ENCODE data around the gene ACER3.

- TF ChIP-seq CTCF (IDR thresholded peaks at IDR 0.05; ENCODE audit: insufficient read depth, low read depth, low read length) (no peak), EZH2 (IDR thresholded peaks at IDR 0.05; ENCODE audit: insufficient read depth, low read length) (no peak)
Observed at GRCh38 chr11:76946223-76946622, 85.5 kb downstream of the ACER3 start.

Measured in astrocyte (in vitro differentiated cells and primary cell).